Neural cell (in vitro differentiated cells): ENCODE data around the gene NOB1. TPM values are rescaled to one million over a fixed set of nuclear protein-coding genes. Genes with fewer than 3 reads are reported as not detected.
"Not testable (repeated sequence)": the region's sequence is repeated elsewhere in the genome, so short reads cannot be mapped to it uniquely, and the experiment has no call there.

Experiments
- H2AFZ ChIP-seq: fragments of 200-600, 300-800 bp; sonication (generic), shearing (Covaris generic); 2 replicates; pipeline ENCODE4 v1.6.0; 2014; ENCODE audit warnings: low read depth, mild to moderate bottlenecking, antibody characterized with exemption, low read length, moderate library complexity
- H3F3A ChIP-seq: fragments of 200-600 bp; shearing (Covaris generic); 2 replicates; pipeline ENCODE4 v1.6.1; 2016; ENCODE audit warnings: mild to moderate bottlenecking, moderate library complexity, mixed read lengths, antibody characterized with exemption, low read length; ENCODE audit not compliant: insufficient read depth, poor library complexity, severe bottlenecking
- H3K27ac ChIP-seq: fragments of 200-600, 300-800 bp; sonication (generic), shearing (Covaris generic); 2 replicates; pipeline ENCODE4 v1.5.1; 2014; ENCODE audit warnings: mild to moderate bottlenecking, low read length, moderate library complexity
- H3K27me3 ChIP-seq: fragments of 300-800, 200-600 bp; sonication (generic), shearing (Covaris generic); 2 replicates; pipeline ENCODE4 v1.6.0; 2014; ENCODE audit warnings: mild to moderate bottlenecking, low read depth, low read length, moderate library complexity; ENCODE audit not compliant: insufficient read depth
- H3K36me3 ChIP-seq: fragments of 300-800, 200-600 bp; sonication (generic), shearing (Covaris generic); 2 replicates; pipeline ENCODE4 v1.5.1; 2014; ENCODE audit warnings: mild to moderate bottlenecking, antibody characterized with exemption, low read length, moderate library complexity; ENCODE audit not compliant: insufficient read depth
- H3K4me2 ChIP-seq: fragments of 300-800, 200-600 bp; sonication (generic), shearing (Covaris generic); 2 replicates; pipeline ENCODE4 v1.6.0; 2014; ENCODE audit warnings: mild to moderate bottlenecking, low read length
- H3K4me3 ChIP-seq: fragments of 300-800, 200-600 bp; sonication (generic), shearing (Covaris generic); 2 replicates; pipeline ENCODE4 v1.5.1; 2014; ENCODE audit warnings: mild to moderate bottlenecking, low read length, moderate library complexity
- H3K79me2 ChIP-seq: fragments of 200-600 bp; shearing (Covaris generic); replicated peaks from 2 replicates; pipeline ENCODE4 v1.6.0; 2014; ENCODE audit warnings: mild to moderate bottlenecking, low read length, moderate library complexity; ENCODE audit not compliant: insufficient read depth
- H3K9ac ChIP-seq: fragments of 300-800, 200-600 bp; sonication (generic), shearing (Covaris generic); 2 replicates; pipeline ENCODE4 v1.6.1; 2016; ENCODE audit warnings: mild to moderate bottlenecking, low read length, mixed read lengths
- H3K9me2 ChIP-seq: fragments of 200-600 bp; shearing (Covaris generic); 2 replicates; pipeline ENCODE4 v1.6.1; 2016; ENCODE audit warnings: mild to moderate bottlenecking, low read length, mixed read lengths; ENCODE audit not compliant: insufficient read depth
- H3K9me3 ChIP-seq: fragments of 200-600, 300-800 bp; sonication (generic), shearing (Covaris generic); 2 replicates; pipeline ENCODE4 v1.6.1; 2016; ENCODE audit warnings: mild to moderate bottlenecking, mixed run types, low read length, moderate library complexity, mixed read lengths
- H4K20me1 ChIP-seq: fragments of 200-600 bp; shearing (Covaris generic); 2 replicates; pipeline ENCODE4 v1.6.1; 2016; ENCODE audit warnings: mild to moderate bottlenecking, mixed run types; ENCODE audit not compliant: insufficient read depth
- EP300 ChIP-seq: fragments of 450-650 bp; conservative IDR thresholded peaks from 2 replicates; pipeline ENCODE4 v1.6.1; 2014; ENCODE audit warnings: antibody characterized with exemption, mild to moderate bottlenecking, moderate library complexity; ENCODE audit not compliant: poor library complexity, severe bottlenecking
- EZH2 ChIP-seq: fragments of 200-600, 300-800 bp; shearing (Covaris generic), sonication (generic); IDR thresholded peaks from 2 replicates; pipeline ENCODE4 v1.6.1; 2014; ENCODE audit warnings: antibody characterized with exemption, low read length, borderline replicate concordance, mild to moderate bottlenecking; ENCODE audit not compliant: insufficient read depth, poor library complexity, severe bottlenecking
- MXI1 ChIP-seq: fragments of 450-650 bp; conservative IDR thresholded peaks from 2 replicates; pipeline ENCODE4 v1.6.1; 2014; ENCODE audit warnings: antibody characterized with exemption, mild to moderate bottlenecking; ENCODE audit not compliant: poor library complexity, severe bottlenecking
- POLR2AphosphoS5 ChIP-seq: IDR thresholded peaks from 2 replicates; pipeline ENCODE4 v1.6.1; 2012
- RAD21 ChIP-seq: fragments of 450-650 bp; conservative IDR thresholded peaks from 2 replicates; pipeline ENCODE4 v1.6.1; 2014; ENCODE audit warnings: antibody characterized with exemption, mild to moderate bottlenecking, moderate library complexity
- SMC3 ChIP-seq: fragments of 450-650 bp; conservative IDR thresholded peaks from 2 replicates; pipeline ENCODE4 v1.6.1; 2014; ENCODE audit warnings: antibody characterized with exemption, mild to moderate bottlenecking, moderate library complexity; ENCODE audit not compliant: poor library complexity
- TAF1 ChIP-seq: IDR thresholded peaks from 2 replicates; pipeline ENCODE4 v1.6.1; 2012; ENCODE audit warnings: low read depth
- polyA plus RNA-seq: library from polyadenylated mRNA; depleted of rRNA; stranded (reverse); fragments of >200 nt; gene quantifications from 2 replicates; pipeline ENCODE4 v1.2.3, GENCODE V29; 2014
- TF ChIP-seq, protein P1 (sequence below): fragments of 450-650 bp; IDR thresholded peaks from 2 replicates; pipeline ENCODE4 v1.5.1; 2014; ENCODE audit warnings: antibody characterized with exemption, mild to moderate bottlenecking, moderate library complexity; ENCODE audit not compliant: poor library complexity, severe bottlenecking
- TF ChIP-seq, protein P2 (sequence below): IDR thresholded peaks from 2 replicates; pipeline ENCODE4 v1.6.1; 2012; ENCODE audit warnings: borderline replicate concordance

NOB1 gene
- polyA plus RNA-seq, 1 donor from 2014 or later, result 8.7 TPM

DNA sequence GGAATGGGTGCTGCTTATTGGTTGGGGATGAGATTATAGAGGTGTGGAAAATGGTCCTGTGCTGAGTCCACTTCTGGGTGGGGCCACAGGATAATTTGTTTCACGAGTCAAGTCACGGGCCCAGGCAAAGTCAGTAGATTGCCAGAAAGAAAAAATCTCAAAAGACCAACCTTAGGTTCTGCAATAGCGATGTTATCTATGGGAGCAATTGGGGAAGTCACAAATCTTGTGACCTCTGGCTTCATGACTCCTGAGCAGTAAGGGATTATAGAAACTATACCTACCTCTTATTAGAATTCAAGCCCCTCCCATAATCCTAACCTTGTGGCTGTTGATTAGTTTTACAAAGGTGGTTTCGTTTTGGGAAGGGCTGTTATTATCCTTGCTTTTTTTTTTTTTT, 38.8 kb upstream of the NOB1 start:
- Histone ChIP-seq H4K20me1 (no peaks in the 10 kb centered on the region), H2AFZ (no peak overlapping the region), H3F3A (no peaks in the 10 kb centered on the region), H3K27me3 (no peaks in the 10 kb centered on the region), H3K9me3 (no peaks in the 10 kb centered on the region), H3K4me3 (no peak overlapping the region), H3K79me2 (no peaks in the 10 kb centered on the region), H3K9me2 (no peaks in the 10 kb centered on the region), H3K4me2 (no peak overlapping the region), H3K27ac (no peak overlapping the region), H3K36me3 (no peaks in the 10 kb centered on the region), H3K9ac (no peak overlapping the region)
- TF ChIP-seq SMC3 (no peak), TAF1 (no peak), RAD21 (no peak), EZH2 (no peak), POLR2AphosphoS5 (no peak), MXI1 (no peak), EP300 (no peak)
- TF ChIP-seq, protein P1, sequence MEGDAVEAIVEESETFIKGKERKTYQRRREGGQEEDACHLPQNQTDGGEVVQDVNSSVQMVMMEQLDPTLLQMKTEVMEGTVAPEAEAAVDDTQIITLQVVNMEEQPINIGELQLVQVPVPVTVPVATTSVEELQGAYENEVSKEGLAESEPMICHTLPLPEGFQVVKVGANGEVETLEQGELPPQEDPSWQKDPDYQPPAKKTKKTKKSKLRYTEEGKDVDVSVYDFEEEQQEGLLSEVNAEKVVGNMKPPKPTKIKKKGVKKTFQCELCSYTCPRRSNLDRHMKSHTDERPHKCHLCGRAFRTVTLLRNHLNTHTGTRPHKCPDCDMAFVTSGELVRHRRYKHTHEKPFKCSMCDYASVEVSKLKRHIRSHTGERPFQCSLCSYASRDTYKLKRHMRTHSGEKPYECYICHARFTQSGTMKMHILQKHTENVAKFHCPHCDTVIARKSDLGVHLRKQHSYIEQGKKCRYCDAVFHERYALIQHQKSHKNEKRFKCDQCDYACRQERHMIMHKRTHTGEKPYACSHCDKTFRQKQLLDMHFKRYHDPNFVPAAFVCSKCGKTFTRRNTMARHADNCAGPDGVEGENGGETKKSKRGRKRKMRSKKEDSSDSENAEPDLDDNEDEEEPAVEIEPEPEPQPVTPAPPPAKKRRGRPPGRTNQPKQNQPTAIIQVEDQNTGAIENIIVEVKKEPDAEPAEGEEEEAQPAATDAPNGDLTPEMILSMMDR, result no peak
- TF ChIP-seq, protein P2, sequence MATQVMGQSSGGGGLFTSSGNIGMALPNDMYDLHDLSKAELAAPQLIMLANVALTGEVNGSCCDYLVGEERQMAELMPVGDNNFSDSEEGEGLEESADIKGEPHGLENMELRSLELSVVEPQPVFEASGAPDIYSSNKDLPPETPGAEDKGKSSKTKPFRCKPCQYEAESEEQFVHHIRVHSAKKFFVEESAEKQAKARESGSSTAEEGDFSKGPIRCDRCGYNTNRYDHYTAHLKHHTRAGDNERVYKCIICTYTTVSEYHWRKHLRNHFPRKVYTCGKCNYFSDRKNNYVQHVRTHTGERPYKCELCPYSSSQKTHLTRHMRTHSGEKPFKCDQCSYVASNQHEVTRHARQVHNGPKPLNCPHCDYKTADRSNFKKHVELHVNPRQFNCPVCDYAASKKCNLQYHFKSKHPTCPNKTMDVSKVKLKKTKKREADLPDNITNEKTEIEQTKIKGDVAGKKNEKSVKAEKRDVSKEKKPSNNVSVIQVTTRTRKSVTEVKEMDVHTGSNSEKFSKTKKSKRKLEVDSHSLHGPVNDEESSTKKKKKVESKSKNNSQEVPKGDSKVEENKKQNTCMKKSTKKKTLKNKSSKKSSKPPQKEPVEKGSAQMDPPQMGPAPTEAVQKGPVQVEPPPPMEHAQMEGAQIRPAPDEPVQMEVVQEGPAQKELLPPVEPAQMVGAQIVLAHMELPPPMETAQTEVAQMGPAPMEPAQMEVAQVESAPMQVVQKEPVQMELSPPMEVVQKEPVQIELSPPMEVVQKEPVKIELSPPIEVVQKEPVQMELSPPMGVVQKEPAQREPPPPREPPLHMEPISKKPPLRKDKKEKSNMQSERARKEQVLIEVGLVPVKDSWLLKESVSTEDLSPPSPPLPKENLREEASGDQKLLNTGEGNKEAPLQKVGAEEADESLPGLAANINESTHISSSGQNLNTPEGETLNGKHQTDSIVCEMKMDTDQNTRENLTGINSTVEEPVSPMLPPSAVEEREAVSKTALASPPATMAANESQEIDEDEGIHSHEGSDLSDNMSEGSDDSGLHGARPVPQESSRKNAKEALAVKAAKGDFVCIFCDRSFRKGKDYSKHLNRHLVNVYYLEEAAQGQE, result no peak

DNA sequence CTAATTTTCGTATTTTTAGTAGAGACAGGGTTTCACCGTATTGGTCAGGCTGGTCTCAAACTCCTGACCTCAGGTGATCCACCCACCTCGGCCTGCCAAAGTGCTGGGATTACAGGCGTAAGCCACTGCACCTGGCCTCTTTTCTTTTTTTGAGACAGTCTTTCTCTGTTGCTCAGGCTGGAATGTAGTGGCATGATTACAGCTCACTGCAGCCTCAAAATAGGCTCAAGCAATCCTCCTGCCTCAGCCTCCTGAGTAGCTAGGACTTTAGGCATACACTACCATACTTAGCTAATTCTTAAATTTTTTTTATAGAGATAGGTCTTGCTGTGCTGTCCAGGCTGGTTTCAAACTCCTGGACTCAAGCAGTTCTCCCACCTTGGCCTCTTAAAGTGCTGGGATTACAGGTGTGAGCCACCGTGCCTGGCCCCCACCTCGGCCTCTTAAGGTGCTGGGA, 36.7 kb upstream of the NOB1 start:
- H3K9me2 ChIP-seq, H3K4me2 ChIP-seq, H3F3A ChIP-seq, H3K9me3 ChIP-seq, H3K79me2 ChIP-seq, H4K20me1 ChIP-seq, H3K9ac ChIP-seq, H3K36me3 ChIP-seq, H3K27ac ChIP-seq, H3K4me3 ChIP-seq, H2AFZ ChIP-seq, H3K27me3 ChIP-seq: not testable (repeated sequence)

DNA sequence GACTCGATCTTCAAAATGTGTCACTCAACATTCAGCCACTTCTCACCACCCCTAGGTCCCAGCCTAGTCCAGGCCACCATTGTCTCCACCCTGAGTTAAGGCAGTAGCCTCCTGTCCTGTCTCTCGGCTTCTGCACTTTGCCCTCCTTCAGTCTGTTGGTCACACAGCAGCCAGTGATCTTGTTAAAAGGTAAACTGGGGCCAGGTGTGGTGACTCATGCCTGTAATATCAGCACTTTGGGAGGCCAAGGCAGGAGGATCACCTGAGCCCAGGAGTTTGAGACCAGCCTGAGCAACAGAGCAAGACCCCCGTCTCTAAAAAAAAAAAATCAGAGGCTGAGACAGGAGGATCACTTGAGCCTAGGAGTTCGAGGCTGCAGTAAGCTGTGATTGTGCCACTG, 33.2 kb upstream of the NOB1 start:
- Histone ChIP-seq H3K27me3 (no peaks in the 10 kb centered on the region), H4K20me1 (no peaks in the 10 kb centered on the region), H3K4me3 (no peak overlapping the region), H3K9me3 (no peaks in the 10 kb centered on the region), H3K79me2 (no peaks in the 10 kb centered on the region), H3K4me2 (no peak overlapping the region), H3F3A (no peaks in the 10 kb centered on the region), H3K27ac (no peak overlapping the region), H3K36me3 (no peaks in the 10 kb centered on the region), H3K9ac (no peak overlapping the region), H2AFZ (no peak overlapping the region), H3K9me2 (no peaks in the 10 kb centered on the region)
- TF ChIP-seq MXI1 (no peak), POLR2AphosphoS5 (no peak), RAD21 (no peak), EP300 (no peak)
- TF ChIP-seq, protein P1, result no peak
